GM12892 (cell line): ENCODE measurements around the gene SLC39A9.

Source experiments
- POLR2A ChIP-seq: IDR thresholded peaks from 2 replicates; pipeline ENCODE4 v1.6.1; 2011; ENCODE audit warnings: low read depth, low read length, control low read depth
- POLR2AphosphoS5 ChIP-seq: IDR thresholded peaks from 2 replicates; pipeline ENCODE4 v1.6.1; 2011; ENCODE audit warnings: low read depth, low read length, control low read depth
- TAF1 ChIP-seq: IDR thresholded peaks from 2 replicates; pipeline ENCODE4 v1.6.1; 2011; ENCODE audit warnings: low read depth, mild to moderate bottlenecking, control low read depth, low read length, borderline replicate concordance

GRCh38 chr14:69485315-69485660, 86.8 kb downstream of the SLC39A9 start:
- TF ChIP-seq POLR2A: no peak
- TF ChIP-seq TAF1: no peak
- no peak for TF ChIP-seq POLR2AphosphoS5
